Activated CD4-positive, alpha-beta T cell treated with anti-CD3 and anti-CD28 coated beads for 48 hours (primary cell): Measurements from ENCODE around the gene DNAJC16.
A peak's percentile ranks its signal among the peaks of the same experiment; 100 is the strongest.
"Not testable (repeated sequence)": the region's sequence is repeated elsewhere in the genome, so short reads cannot be mapped to it uniquely, and the experiment has no call there.

Source experiments
- DNase-seq: peaks from one replicate; pipeline ENCODE4 v3.0.0-alpha.2; 2020

The DNAJC16 gene

DNA sequence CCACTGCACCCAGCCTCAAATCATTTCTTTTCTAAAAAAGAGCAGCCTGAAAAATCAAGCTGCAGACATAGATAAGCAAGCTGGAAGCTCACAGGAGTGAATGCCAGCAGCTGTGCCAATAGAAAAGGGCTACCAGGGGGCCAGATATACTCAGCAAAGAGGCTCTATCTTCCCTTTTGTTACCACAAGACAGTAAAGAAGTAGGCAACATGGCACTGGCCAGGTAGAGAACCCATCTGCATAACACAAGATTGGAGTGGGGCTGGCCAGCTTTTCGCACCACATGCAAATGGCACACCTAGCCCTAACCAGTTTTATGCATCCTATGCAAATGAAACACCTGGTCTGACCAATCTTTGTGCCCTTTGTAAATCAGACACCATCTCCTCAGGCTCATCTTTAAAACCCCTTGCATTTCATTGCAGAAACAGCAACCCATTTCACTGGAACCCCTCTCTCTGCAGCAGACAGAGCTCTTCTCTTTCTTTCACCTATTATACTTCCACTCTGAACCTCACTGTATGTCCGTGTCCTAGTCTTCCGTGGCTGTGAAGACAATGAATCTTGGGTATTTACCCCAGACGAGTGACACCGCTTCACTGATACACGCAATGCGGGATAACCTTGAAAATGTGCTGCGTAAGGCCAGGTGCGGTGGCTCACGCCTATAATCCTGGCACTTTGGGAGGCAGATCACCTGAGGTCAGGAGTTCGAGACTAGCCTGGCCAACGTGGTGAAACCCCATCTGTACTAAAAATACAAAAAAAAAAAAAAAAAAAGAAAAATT, 17.8 kb upstream of the DNAJC16 start:
- DNase-seq: no peak

DNA sequence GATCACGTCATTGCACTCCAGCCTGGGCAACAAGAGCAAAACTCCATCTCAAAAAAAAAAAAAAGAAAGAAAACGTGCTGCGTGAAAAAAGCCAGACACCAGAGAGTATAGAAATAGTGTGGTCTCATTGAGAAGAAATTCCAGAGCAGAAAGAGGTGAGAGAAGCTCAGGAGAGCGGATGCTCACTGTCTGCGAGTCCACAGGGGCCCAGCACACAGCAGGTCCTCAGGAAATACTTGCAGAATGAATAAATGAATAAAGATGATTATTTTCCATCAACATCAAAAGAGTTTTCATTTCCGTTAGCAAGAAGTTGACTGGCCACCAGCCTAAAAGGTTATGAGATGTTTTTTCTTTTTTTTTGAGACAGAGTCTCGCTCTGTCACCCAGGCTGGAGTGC, 17.1 kb upstream of the DNAJC16 start:
- no peak for DNase-seq

DNA sequence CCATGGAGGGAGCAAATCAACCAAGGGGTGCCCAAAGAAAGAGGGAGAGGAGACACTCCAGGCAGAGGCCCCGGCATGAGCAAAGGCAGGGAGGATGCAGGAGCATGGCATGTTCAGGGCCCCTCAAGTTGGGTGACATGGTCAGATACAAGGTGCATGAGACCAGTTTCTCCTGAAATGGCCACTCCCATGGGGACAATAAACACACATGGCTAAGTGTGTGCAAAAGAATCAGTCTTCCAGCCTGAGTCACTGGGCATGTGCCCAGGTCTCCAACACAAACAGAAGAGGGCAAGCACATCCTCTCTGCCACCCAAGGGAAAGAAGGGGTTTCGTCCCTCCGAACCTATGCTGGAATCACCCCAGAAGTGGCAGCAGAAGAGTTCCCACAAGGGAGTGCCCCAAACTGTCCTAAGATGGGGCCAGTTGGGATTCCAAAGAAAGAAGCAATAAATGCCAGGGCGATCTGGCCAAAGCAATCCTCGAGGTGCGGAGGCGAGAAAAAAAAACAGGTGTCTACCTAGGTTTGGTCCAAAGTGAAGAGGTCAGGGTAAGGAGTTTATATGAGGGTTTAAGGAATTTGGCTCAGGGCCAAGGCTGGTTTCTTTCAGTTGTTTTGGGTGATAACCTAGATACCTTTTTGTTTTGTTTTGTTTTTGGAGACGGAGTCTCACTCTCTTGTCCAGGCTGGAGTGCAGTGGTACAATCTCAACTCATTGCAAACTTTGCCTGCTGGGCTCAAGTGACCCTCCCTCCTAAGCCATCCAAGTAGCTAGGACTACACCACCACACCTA, 15.8 kb upstream of the DNAJC16 start:
- DNase-seq: no peak

DNA sequence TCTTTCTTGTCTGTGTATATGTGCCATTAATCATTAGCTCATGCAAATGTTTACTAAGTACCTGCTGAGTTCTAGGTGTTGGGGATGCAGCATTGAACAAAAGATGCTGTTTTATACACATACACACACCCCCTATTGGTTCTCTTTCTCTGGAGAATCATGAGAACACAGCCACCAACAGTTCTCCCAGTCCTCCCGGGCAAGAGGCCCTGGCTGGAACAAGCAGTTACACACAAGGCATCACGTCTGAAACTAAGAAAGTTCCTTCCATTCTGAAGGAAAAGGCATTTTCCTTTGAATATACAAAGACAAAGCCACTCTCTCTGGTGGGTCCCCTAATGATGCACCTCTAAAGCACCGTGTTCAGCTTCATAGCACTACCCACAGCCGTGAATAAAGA, 13.5 kb upstream of the DNAJC16 start:
- DNase-seq: no peak

DNA sequence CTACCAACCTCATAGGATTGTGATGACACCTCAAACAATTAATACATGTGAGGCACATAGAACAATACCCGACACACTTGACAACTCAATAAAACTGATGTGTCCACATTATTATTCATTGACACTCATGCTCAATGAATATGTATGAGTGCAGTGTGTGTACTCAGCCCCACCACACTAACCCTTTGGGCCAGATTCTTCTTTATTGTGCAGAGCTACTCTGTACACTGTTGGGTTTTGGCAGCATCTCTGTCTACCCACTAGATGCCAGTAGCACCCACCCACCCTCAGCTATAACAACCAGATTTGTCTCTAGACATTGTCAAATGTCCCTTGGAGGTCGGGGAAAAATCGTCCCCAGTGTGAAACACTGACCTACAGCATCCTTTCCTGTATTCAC, 12.7 kb upstream of the DNAJC16 start:
- no peak for DNase-seq

DNA sequence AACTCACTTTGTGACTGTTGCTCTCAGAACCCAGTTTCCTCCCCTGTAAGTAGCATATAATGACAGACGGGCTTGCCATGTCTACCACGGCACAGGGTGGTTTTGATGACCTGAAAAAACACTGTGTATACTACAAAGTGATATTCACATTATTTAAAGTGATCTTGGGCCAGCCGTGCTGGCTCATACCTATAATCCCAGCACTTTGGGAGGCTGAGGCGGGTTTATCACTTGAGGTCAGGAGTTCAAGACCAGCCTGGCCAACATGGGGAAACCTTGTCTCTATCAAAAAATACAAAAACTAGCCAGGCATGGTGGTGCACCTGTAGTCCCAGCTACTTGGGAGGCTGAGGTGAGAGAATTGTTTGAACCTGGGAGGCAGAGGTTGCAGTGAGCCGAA, 12.1 kb upstream of the DNAJC16 start:
- not testable (repeated sequence) for DNase-seq

DNA sequence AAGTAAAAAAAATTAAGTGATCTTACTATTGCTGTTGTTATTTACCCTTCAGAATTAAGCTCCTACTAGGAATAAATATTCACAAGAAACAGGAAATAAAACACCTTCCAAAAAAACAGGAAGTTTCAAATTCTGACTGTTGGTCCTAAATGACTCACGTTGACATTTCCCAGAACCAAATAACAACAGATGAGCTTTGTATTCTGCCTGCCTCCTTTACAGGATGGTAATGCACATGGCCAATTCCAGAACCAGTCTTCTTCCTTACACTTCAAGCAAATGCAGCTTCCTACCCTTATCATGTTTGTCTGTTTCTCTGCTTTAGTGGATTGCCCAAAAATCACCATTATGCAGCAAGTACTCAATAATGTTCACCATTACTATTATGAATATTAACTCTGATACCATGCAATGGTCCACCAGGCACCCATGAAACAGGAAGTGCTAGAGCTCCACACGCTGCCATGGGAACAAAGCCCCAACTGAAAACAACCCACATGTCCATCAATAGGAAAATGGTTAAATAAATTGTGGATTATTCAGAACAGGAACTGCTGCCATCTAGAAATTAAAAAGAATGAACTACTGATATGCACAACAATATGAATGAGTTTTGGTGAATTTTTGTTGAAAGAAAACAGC, 11.5 kb upstream of the DNAJC16 start:
- DNase-seq: no peak

DNA sequence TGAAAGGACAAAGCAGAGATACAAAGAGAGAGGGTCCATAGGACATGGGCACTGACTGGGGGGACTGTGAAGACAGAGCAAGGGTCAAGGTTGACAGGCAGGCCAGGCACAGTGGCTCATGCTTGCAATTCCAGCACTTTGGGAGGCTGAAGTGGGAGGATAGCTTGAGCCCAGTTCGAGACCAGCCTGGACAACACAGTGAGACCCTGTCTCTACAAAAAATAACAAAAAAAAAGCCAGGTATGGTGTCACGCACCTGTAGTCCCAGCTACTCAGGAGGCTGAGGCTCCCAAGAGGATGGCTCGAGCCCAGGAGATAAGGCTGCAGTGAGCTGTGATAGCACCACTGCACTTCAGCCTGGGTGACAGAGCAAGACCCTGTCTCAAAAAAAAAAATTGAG, 7.0 kb upstream of the DNAJC16 start:
- no peak for DNase-seq

DNA sequence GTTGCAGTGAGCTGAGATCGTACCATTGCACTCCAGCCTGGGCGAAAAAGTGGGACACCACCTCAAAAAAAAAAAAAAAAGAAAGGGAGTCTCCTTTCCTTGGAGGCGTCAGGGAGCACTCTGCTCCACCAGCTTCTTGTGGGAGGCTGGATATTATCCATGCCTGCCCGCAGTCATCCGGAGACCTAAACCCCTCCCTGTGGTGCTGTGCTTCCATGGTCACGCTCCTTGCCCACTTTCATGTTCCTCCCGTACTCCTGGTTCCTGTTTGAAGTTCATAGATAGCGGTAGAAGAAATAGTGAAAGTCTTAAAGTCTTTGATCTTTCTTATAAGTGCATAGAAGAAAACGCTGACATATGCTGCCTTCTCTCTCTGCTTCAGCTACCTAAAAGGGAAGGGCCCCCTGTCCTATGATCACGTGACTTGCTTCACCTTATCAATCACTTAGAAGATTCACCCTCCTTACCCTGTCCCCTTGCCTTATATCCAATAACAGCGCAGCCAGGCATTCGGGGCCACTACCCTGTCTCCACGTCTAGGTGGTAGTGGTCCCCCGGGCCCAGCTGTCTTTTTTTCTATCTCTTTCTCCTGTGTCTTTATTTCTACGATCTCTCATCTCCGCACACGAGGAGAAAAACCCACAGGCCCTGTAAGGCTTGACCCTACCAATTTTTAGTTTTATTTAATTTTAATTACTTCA, 5.3 kb upstream of the DNAJC16 start:
- not testable (repeated sequence) for DNase-seq

DNA sequence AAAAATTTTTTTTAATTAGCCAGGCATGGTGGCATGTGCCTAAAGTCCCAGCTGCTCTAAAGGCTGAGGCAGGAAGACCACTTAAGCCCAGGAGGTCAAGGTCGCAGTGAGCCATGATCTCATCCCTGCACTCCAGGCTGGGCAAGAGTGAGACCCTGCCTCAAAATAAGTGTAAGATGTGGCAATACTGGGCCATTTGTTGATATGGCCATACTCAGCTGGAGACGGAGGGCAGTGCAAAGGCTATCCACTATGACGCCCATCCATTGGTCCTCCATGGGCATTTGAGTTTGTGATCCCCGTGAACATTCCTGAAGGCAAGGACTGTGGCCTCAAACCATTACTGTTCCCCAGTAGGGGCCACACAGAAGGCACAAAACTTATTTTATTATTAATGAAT, 4.1 kb upstream of the DNAJC16 start:
- DNase-seq: no peak

DNA sequence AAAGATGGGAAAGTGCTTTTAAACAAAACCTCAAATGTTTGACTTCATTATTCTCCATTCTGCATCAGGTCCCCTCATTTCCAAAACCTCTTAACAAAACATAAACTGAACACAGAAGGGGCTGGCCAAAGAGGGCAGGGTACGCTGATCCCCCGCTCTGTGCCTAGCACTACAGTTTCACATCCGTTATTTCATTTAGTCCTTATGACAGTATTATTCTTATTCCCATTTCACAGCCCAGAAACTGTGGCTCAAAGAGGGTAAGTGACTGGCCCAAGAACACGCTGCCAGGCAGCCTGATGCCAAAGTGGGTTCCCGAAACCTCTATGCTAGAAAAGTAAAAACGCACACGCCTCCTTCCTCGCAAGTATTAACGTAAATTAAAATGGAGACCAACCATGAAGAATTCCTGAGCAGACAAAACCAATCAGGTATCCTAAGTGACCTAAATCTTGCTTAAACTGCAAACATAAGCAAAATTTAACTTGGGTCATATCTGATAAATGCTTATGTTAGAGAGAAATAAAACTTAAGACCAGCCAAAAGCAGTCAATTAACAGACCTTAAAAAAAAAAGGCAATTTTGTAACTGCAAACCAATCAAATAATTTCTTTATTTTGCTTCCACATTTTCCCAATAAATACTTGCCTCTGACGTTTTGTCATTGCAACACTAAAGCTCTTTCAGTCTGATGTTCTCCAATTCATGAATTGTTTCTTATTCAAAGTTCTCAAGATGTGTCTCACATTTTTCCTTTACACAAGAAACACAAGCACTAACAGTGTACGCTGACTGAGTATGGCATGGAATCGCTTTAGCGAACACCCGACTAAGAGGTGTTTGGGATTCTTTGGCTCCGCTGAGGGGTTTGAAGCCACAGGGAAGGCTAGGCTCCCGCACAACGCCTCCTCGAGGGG, 3.3 kb upstream of the DNAJC16 start:
- DNase-seq: no peak

DNA sequence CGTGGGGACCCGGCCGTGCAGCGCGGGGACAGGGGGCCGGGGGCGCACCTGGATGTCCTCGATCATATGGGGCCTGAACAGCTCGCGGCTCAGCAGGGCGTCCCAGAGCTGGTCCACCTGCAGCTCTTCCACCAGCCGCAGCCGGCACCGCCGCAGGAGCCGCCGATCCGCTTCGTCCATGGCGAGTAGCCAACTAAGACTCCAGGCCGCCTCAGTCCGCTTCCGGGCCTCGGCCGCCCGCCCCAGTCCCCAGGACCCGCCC, 2.7 kb upstream of the DNAJC16 start, which contains the start of gene CASP9:
CASP9 (minus strand) TSS at position 195 of the 262 bp plus-strand sequence; CDS start at position 180, 15 bp downstream.
- no peak for DNase-seq

DNA sequence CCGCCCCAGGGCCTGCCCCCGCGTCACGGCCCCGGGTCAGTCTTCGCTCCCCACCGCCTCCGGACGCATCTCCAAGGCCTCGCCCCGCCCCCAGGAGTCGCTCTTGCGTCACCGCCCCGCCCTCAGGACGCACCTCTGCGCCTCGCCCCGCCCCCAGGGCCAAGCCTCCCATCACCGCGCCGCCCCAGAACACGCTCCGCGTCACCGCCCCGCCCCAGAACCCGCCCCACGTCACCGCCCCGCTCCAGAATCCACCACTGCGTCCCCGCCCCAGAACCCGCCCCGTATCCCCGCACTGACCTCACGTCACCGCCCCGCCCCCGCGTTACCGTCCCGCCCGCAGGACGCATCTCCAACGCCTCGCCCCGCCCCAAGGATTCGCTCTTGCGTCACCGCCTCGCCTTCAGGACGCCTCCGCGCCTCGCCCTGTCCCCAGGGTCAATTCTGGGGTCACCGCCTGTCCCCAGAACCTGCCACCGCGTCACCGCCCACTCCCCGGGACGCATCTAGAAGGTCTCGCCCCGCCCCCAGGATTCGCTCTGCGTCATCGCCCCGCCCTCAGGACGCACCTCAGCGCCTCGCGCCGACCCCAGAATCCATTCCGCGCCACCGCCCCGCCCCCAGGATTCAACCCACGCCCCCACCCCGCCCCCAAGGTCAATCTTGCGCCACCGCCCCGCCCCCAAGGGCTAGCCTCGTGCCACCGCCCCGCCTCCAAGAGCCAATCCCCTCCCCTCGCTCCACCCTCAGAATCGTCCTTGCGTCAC, 2.2 kb upstream of the DNAJC16 start:
- DNase-seq: peak; percentile 100

DNA sequence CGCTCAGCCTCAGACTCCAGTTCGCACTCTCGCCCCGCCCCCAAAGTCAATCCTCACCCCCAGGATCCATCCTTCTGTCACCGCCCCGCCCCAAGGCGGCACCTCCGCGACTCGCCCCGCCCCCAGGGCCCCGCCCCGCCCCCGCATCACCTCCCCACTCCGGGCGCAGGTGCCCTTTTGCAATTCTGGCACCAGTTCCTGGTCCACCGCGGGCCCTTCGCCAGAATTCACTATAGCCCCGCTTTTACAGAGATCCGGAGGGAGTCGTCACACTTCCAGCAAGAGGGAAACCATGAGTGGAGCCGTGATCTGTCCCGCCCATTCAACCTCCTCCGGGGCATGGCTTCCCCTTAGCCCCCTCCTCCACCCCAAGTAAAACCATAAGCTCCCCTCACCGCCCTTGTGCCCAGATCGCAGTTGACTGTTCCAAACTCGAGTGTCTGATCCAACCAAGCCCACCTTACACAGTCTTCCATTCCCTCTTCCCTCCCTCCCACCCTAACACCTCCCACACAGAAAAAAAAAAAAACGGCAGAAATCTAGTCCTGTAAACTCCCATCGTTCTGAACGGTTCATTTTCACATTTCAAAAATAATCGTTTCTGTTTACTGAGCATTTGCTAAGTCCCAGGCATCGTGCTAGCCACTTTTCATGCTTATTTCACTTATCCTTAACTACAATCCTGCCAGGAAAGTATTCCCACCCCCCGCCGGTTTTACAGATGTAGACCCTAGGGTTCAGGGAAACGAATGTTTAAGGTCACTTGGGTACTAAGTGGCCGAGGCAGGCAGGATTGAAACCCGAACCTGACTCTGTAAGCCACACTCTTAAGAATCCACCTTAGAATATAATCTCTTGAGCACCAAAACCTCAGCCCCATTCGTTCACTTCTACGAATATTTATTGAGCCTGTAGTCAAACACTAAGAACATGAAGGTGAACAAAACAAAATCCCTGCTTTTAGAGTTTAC, 1.3 kb upstream of the DNAJC16 start:
- DNase-seq: peak; percentile 100

DNA sequence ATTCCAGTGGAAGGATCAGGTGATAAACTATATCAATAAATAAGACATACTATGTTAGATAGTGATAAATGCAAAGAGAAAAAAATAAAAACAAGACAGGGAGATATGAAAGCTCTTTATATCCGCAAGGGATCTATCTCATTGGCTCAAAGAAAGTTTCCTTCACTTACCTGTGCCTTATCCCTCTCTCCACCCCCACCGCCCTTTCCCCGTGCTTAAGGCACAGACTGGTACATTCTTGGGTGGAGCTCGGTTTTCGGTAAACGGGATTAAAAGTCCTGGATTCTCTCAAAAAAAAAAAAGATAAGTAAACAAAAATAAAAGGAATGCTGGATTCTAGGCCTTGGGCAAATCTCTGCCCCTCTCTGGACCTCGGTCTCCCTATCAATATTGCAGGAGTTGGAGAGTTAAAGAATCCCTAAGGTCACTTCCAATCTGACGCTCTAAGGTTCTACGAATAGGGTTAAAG, 593 bp upstream of the DNAJC16 start:
- peak; percentile 8 for DNase-seq

DNA sequence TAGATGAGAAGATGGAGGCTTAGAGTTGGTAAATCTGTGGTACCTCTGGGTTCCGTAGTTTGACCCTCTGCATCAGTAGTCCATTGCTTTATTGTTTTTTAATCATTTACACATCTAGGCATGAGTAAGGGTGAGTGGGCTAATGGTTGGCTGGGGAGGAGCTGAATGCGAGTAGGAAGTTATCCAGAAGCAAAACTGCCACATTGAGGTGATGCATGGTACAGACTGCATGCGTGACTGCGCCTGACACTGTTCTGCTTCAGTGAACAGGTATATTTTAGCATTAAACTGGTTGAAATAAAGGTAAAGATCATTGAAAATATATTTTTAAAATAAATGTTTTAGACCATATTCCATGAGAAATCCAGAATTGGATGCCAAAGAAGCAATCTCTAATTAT, 4.4 kb downstream of the DNAJC16 start:
- DNase-seq: no peak

DNA sequence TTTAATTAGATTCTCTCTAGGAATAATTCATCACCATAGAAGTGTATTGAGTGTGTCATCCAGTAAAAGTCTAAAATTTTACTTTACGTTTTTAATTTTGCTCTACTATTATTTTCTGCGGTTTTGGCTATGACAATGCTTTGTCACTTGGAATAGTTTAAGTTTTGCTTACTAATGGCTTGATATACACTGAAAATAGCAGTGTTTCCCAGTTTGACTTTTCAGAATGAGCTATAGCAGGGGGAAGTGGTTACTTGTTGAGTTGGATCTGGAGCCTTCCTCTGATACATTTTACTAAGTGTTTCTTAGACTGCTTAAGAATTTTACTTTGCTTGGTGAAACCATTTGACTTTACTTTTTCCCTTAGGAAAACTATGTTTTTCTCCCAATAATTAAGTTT, 5.0 kb downstream of the DNAJC16 start:
- DNase-seq: no peak

DNA sequence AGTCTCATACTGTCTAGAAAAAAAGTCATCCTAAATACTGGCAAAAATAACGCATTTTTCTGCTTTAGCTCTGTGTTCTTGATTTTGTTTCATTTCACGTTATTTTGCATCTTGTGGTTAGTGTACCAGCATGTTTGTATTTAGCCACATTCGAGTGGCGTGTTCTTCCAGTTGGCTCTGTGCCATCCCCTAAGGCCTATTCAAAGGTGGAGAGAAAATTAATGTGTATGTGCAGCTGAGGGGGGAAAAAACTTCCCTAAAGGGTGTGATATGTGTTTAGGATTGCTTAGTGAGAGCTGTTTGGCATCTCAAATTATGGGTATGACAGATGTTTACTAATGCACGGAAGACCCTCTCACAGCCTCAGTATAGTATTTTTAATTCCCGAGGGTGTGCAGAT, 12.1 kb downstream of the DNAJC16 start:
- DNase-seq: no peak

DNA sequence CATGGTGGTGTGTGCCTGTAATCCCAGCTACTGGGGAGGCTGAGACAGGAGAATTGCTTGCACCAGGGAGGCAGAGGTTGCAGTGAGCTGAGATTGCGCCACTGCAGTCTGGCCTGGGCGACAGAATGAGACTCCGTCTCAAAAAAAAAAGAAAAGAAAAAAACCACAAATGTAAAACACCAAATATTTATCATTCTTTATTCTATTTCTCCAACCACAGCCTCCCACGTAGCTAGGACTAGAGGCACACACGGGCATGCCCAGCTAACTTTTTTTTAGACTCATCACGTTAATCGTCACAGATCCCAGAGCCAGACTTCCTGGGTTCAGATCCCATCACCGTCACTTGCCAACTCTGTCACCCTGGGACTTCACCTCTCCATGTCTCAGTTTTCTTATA, 13.5 kb downstream of the DNAJC16 start:
- no peak for DNase-seq

DNA sequence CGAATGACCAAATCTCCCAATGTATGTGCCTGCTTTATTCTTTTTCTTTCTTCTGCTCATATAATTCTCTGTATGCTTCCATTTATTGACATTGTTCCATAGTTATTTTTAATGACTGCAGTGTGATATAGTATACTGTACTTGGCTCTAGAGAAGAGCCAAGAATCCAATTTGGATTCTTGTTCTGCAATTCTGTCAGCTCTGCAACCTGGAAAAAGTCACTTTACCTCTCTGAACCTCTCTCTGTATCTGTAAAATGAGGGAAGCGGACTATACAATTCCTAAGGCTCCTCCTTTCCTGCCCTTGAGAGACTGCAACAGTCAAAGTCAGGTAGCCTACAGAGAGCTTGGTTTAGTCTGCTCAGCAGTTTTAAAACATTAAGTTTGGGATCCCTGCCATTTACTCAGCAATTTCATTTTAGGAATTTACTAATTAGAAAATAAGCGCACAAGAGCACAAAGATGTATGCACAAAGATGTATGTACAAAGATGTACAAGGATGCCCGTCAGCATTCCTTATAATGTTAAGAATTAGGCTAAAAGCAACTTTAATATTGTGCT, 14.7 kb downstream of the DNAJC16 start:
- DNase-seq: no peak
